Left lung (tissue), 10 donors: ENCODE data around the gene BTBD8. TPM values are rescaled to one million over a fixed set of nuclear protein-coding genes. Genes with fewer than 3 reads are reported as not detected.

Experiments used
- ATAC-seq: fragments of 200-7000 bp; cut with Tn5 transposase; one replicate; pipeline ENCODE4 v1.9.1; 2020; ENCODE audit warnings: moderate library complexity
- DNase-seq, 4 donors: peaks; one replicate each; pipeline ENCODE4 v3.0.0-alpha.2; 2013 to 2020
- H3K27ac ChIP-seq, 2 donors: fragments of 200-600 bp; sonication (generic) in 1 of 2; one replicate each; pipeline versions ENCODE4 v1.5.0 to v1.8.0; 2020 to 2021
- H3K27me3 ChIP-seq, 2 donors: fragments of 200-600 bp; sonication (generic) in 1 of 2; one replicate each; pipeline versions ENCODE4 v1.5.0 to v1.8.0; 2020 to 2021
- H3K36me3 ChIP-seq, 2 donors: fragments of 200-600 bp; sonication (generic) in 1 of 2; one replicate each; pipeline versions ENCODE4 v1.5.0 to v1.8.0; 2020 to 2021
- H3K4me1 ChIP-seq, 2 donors: fragments of 200-600 bp; one replicate each; pipeline ENCODE4 v1.8.0; 2021
- H3K4me3 ChIP-seq, 2 donors: fragments of 200-600 bp; sonication (generic) in 1 of 2; one replicate each; pipeline versions ENCODE4 v1.5.0 to v1.8.0; 2020 to 2021; ENCODE audit warnings: mild to moderate bottlenecking in 1 of 2
- H3K9me3 ChIP-seq, 2 donors: fragments of 200-600 bp; sonication (generic) in 1 of 2; one replicate each; pipeline versions ENCODE4 v1.5.0 to v1.8.0; 2020 to 2021
- CTCF ChIP-seq, 2 donors: fragments of 200-600 bp; sonication (generic) in 1 of 2; IDR thresholded peaks; one replicate each; pipeline versions ENCODE4 v1.5.0 to v1.8.0; 2021; ENCODE audit warnings: antibody characterized with exemption in 2 of 2
- intact Hi-C, 2 donors: fragments of 100-400 bp; cut with DNase I; formaldehyde crosslinking; loops; one replicate each; pipeline versions ENCODE4 v1.11.2 to v1.14.2; 2022
- polyA plus RNA-seq, 6 donors: library from polyadenylated mRNA; unstranded; fragments of 120-200 nt; gene quantifications; one replicate each; pipeline ENCODE4 v1.2.1, GENCODE V29; 2013; ENCODE audit not compliant: insufficient read length in 6 of 6
- total RNA-seq, 2 donors: library from RNA; stranded (reverse); fragmentation: NEBNext Ultra II Directional; extraction: Animal tissue kit (Norgen Biotek cat#: 25700); gene quantifications; one replicate each; pipeline ENCODE4 v1.2.1, GENCODE V29; 2021
- donor health status: DM: no; HTN: yes; CAD: no.
- donor health status: DM: no; HTN: no; CAD: no.

The BTBD8 gene
- total and polyA plus RNA-seq, 8 donors = 2.1 to 12.1 (median 8.5) TPM

GRCh38 chr1:92038695-92039346 is 41.3 kb upstream of the BTBD8 start:
- no peaks in the 10 kb centered on the region for H3K9me3 ChIP-seq
- no peaks in the 10 kb centered on the region for H3K36me3 ChIP-seq
- no peak overlapping the region for H3K4me3 ChIP-seq
- TF ChIP-seq CTCF (IDR thresholded peaks at IDR 0.05) = no peak
- H3K4me1 ChIP-seq = no peaks in the 10 kb centered on the region
- ATAC-seq (no peak), DNase-seq (no peak)
- intact Hi-C loops = no loop called here
- no peaks in the 10 kb centered on the region for H3K27me3 ChIP-seq
- no peak overlapping the region for H3K27ac ChIP-seq

- Histone ChIP-seq H3K27me3 (no peaks in the 10 kb centered on the region), H3K9me3 (no peaks in the 10 kb centered on the region), H3K36me3 (no peaks in the 10 kb centered on the region), H3K4me1 (no peaks in the 10 kb centered on the region), H3K4me3 (no peak overlapping the region), H3K27ac (no peak overlapping the region)
- no peak for TF ChIP-seq CTCF (IDR thresholded peaks at IDR 0.05)
- intact Hi-C loops = no loop called here
- DNase-seq = no peak
- no peak for ATAC-seq
These were observed 39.2 kb upstream of the BTBD8 start for GRCh38 chr1:92040971-92041370.

- intact Hi-C loops = no loop called here
- H3K27ac ChIP-seq = no peak overlapping the region
- no peak for TF ChIP-seq CTCF (IDR thresholded peaks at IDR 0.05)
- DNase-seq (no peak), ATAC-seq (no peak)
- H3K4me3 ChIP-seq = no peak overlapping the region
- no peaks in the 10 kb centered on the region for H3K4me1 ChIP-seq
- no peaks in the 10 kb centered on the region for H3K27me3 ChIP-seq
- H3K9me3 ChIP-seq = no peaks in the 10 kb centered on the region
- no peaks in the 10 kb centered on the region for H3K36me3 ChIP-seq
These were observed 36.5 kb upstream of the BTBD8 start for GRCh38 chr1:92043621-92044020.

- Histone ChIP-seq H3K27ac (no peak overlapping the region), H3K36me3 (no peaks in the 10 kb centered on the region), H3K4me3 (no peak overlapping the region), H3K9me3 (no peaks in the 10 kb centered on the region), H3K27me3 (no peaks in the 10 kb centered on the region), H3K4me1 (no peaks in the 10 kb centered on the region)
- TF ChIP-seq CTCF (IDR thresholded peaks at IDR 0.05) = no peak
- intact Hi-C loops = no loop called here
- ATAC-seq (no peak), DNase-seq (no peak)
These were observed 34.2 kb upstream of the BTBD8 start for GRCh38 chr1:92045766-92046495.

GRCh38 chr1:92051948-92052347 is 28.2 kb upstream of the BTBD8 start:
- intact Hi-C loops = no loop called here
- H3K4me3 ChIP-seq = no peak overlapping the region

More at GRCh38 chr1:92051948-92052347, 28.2 kb upstream of the BTBD8 start:
- TF ChIP-seq CTCF (IDR thresholded peaks at IDR 0.05) = no peak
- no peaks in the 10 kb centered on the region for H3K36me3 ChIP-seq
- H3K27me3 ChIP-seq = no peaks in the 10 kb centered on the region
- no peak overlapping the region for H3K27ac ChIP-seq
- H3K9me3 ChIP-seq = no peaks in the 10 kb centered on the region
- no peaks in the 10 kb centered on the region for H3K4me1 ChIP-seq
- no peak for DNase-seq
- ATAC-seq = no peak
